SIG-M5 treated with dmso at 0.1 percent for 504 hours (cell line): ENCODE results near the gene RAB3D.
A peak's percentile ranks its signal among the peaks of the same experiment; 100 is the strongest.
"Not testable (repeated sequence)": the region's sequence is repeated elsewhere in the genome, so short reads cannot be mapped to it uniquely, and the experiment has no call there.

Experiments
- DNase-seq: peaks from one replicate; lab custom pipeline; 2025; ENCODE audit not compliant: unreplicated experiment; lab: John Stamatoyannopoulos, UW

The RAB3D gene

GRCh38 chr19:11339254-11340098 lies at the start of gene RAB3D:
TSS of gene RAB3D (minus strand) at chr19:11339657. CDS start at chr19:11337399, 2,258 bp downstream.
- DNase-seq: peak; percentile 94

- peak; percentile 27 for DNase-seq
These were observed 47.9 kb upstream of the RAB3D start for GRCh38 chr19:11387162-11388034.

- DNase-seq: no peak
These were observed 45.3 kb upstream of the RAB3D start for GRCh38 chr19:11384778-11385129.

GRCh38 chr19:11383706-11384048 lies 44.2 kb upstream of the RAB3D start:
- no peak for DNase-seq

- peak; percentile 33 for DNase-seq
These were observed 43.6 kb upstream of the RAB3D start for GRCh38 chr19:11382898-11383705.

- DNase-seq: peak; percentile 99
These were observed 41.4 kb upstream of the RAB3D start for GRCh38 chr19:11380653-11381537.

- DNase-seq: no peak
These were observed 40.4 kb upstream of the RAB3D start for GRCh38 chr19:11379857-11380350.

GRCh38 chr19:11379269-11379845 lies 39.9 kb upstream of the RAB3D start:
- not testable (repeated sequence) for DNase-seq

- DNase-seq: peak; percentile 23
These were observed 39.1 kb upstream of the RAB3D start for GRCh38 chr19:11378319-11379189.

GRCh38 chr19:11377756-11378155 lies 38.3 kb upstream of the RAB3D start:
- DNase-seq: no peak

GRCh38 chr19:11377237-11377636 lies 37.8 kb upstream of the RAB3D start:
- peak; percentile 29 for DNase-seq

- DNase-seq: peak; percentile 71
These were observed 35.9 kb upstream of the RAB3D start for GRCh38 chr19:11375143-11375948.

GRCh38 chr19:11374433-11375142 lies 35.1 kb upstream of the RAB3D start, which contains the start of gene SWSAP1:
TSS of gene SWSAP1 (plus strand) at chr19:11374666. CDS start at chr19:11374681, 15 bp downstream.
- DNase-seq: peak; percentile 99

GRCh38 chr19:11373885-11374432 lies 34.5 kb upstream of the RAB3D start:
- peak; percentile 53 for DNase-seq

- no peak for DNase-seq
These were observed 33.9 kb upstream of the RAB3D start for GRCh38 chr19:11373166-11373884.

- no peak for DNase-seq
These were observed 31.3 kb upstream of the RAB3D start for GRCh38 chr19:11370744-11371143.
